Testis (tissue), 2 donors: ENCODE measurements around the gene MBOAT7.

ENCODE experiments used
- POLR2A ChIP-seq: fragments of 450-650 bp; IDR thresholded peaks from one replicate; pipeline ENCODE4 v1.6.1; 2017; ENCODE audit warnings: antibody characterized with exemption, mild to moderate bottlenecking, moderate library complexity
- TF ChIP-seq, protein P1 (sequence below), 3 experiments: fragments of 450-650 bp in 2 of 3; fragments of 200-600 bp in 1 of 3; sonication (generic) in 1 of 3; IDR thresholded peaks; one replicate each; pipeline ENCODE4 v1.5.1; 2016 to 2019; ENCODE audit warnings: antibody characterized with exemption in 3 of 3, mild to moderate bottlenecking in 2 of 3, moderate library complexity in 1 of 3

DNA sequence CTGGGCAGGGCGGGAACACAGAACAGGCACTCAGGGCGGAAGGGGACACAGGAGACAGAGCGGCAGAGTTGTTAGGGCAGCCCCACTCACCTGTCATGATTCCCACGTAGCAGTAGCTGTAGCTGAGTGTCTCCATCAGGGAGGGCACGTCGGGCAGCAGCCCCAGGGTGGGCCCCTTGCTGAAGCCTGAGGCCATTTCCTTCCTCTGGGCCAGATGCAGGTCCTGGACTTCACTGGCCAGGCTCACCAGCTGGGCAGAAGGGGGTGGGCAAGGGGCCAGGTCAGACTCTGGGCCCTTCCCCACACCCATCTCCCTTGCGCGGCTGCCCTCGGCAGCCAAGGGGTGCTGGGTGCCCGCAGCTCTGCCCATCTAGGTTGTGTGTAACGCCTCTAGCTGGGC, 5.9 kb downstream of the MBOAT7 start:
- TF ChIP-seq, protein P1, sequence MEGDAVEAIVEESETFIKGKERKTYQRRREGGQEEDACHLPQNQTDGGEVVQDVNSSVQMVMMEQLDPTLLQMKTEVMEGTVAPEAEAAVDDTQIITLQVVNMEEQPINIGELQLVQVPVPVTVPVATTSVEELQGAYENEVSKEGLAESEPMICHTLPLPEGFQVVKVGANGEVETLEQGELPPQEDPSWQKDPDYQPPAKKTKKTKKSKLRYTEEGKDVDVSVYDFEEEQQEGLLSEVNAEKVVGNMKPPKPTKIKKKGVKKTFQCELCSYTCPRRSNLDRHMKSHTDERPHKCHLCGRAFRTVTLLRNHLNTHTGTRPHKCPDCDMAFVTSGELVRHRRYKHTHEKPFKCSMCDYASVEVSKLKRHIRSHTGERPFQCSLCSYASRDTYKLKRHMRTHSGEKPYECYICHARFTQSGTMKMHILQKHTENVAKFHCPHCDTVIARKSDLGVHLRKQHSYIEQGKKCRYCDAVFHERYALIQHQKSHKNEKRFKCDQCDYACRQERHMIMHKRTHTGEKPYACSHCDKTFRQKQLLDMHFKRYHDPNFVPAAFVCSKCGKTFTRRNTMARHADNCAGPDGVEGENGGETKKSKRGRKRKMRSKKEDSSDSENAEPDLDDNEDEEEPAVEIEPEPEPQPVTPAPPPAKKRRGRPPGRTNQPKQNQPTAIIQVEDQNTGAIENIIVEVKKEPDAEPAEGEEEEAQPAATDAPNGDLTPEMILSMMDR (IDR thresholded peaks at IDR 0.05) = no peak
- TF ChIP-seq POLR2A = no peak
